GM12872 (cell line): ENCODE data around the gene ITGA3.

Source experiments
- TF ChIP-seq, protein P1 (sequence below): IDR thresholded peaks from 3 replicates; pipeline ENCODE4 v1.5.1; 2011; ENCODE audit warnings: low read depth, mild to moderate bottlenecking, low read length, moderate library complexity; ENCODE audit not compliant: insufficient read depth

Gene ITGA3

DNA sequence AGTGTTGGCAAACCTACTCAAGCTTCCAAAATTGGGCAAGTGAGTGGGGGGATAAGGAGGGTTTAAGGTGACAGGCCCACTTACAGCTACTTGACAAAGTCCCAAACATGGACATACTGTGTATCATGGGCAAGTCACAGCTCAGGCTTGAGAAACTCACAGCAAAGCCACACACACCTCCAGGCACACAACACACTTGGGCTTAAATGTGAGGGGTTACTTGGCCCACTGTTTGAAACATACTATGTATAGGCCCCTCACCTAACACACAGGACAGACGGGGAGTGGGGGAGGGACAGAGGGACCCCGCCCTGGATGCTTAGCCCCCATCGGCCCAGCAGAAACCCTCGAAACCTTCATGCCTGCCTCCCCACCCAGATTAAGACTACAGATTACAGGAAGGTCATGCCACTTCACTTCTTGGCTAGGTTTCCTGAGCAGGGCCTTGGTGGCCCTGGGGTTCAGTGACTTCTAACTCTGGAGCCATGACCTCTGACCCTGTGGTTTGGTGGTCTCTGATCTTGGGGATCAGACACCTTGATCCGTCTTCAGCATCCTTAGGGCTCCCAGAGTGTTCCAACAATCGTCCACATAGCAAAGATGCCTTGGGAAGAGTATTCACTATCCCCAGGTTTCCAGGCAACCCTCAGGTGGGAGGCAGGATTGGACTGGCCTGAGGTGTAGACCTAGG lies 76.3 kb downstream of the ITGA3 start:
- TF ChIP-seq, protein P1, sequence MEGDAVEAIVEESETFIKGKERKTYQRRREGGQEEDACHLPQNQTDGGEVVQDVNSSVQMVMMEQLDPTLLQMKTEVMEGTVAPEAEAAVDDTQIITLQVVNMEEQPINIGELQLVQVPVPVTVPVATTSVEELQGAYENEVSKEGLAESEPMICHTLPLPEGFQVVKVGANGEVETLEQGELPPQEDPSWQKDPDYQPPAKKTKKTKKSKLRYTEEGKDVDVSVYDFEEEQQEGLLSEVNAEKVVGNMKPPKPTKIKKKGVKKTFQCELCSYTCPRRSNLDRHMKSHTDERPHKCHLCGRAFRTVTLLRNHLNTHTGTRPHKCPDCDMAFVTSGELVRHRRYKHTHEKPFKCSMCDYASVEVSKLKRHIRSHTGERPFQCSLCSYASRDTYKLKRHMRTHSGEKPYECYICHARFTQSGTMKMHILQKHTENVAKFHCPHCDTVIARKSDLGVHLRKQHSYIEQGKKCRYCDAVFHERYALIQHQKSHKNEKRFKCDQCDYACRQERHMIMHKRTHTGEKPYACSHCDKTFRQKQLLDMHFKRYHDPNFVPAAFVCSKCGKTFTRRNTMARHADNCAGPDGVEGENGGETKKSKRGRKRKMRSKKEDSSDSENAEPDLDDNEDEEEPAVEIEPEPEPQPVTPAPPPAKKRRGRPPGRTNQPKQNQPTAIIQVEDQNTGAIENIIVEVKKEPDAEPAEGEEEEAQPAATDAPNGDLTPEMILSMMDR: no peak

DNA sequence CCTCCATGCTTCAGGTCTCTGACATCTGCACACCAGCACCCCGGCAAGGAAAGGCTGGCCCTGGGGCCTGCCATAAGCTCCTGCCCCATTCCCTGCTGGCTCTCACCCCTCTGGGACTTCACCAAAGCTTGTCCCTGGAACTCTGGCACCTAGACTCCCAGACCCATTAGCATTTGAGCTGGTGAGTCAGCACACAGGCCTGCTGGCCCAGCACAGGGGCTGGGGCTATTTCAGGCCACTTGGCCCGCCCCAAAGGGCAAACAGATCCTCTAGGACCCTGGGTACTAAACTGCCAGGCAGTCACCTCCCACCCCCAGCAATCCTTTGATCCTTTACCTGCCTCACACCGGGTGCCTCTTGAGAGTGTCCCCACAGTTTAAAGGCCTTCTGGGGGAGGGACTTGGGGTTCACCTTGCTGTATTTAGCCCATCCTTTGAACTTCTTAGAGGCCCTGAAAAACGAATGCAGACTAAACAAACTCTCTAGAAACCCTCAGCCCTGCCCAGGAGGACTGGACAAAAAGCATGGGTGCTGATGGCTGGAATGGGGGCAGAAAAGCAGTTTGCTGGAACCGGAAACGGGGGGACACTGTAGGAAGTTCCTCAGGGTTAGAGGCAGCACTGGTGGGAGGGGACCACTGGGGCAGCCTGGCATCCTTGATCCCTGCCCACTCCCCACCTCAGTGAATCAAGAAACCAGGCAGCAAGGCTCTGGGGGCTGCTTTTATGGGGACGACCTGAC lies 77.3 kb downstream of the ITGA3 start:
- TF ChIP-seq, protein P1: no peak

DNA sequence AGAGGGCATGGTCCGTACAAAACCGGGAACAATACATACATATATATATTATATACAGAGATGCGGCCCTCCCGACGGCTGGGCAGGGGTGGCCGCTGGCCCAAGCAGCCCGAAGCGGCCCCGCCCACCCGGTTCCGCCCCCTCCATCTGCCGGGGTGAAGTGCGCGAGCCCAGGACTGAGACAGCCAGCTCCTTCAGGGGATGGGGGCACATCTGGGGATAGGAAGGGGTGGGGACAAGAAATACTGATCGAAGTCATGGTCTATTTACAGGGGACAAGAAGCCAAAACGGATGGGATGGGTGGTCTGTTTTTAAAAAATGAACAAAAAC lies 77.8 kb downstream of the ITGA3 start:
- TF ChIP-seq, protein P1: no peak

DNA sequence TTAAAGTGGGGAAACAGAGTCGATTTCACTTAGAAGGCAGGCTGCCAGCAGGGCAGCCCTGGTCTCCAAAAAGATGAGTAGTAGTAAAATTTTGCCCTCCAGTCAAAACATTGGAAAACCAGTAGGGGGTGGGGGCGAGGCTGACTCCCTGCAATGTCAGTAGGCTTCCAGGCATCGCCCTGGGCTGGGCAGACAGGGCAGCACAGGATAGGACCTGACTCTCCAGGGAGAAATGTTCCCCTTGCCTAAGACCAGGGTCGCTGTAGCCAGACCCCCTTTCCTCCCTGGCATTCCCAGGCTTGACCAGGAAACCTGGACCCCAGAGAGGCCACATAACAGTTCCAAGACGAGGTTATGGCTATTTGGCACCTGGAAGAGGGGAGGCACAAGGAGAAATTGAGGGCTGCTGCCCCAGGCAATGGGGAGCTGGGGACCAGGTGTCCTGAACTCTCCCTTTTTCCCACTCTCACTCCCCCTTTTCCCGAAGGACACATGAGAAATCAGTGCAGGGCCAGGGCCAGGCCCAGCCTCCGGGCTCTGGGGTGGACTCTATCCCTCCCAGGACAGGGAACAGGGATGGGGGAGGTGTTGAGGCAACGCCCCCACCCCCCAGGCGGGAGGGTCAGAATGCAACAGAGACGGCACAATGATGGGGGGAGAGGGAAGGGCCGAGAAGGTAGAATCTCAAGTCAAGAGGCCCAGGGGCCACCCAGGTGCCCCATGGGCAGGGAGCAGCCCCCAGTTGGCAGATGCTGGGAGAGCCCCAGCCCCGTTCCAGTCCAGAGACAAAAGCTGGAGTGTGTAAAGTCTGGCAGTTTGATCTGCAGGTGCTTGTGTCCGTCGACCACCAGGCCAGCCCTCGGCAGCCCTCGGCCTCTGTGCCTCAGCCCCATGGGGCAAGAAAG lies 78.5 kb downstream of the ITGA3 start:
- TF ChIP-seq, protein P1: no peak

DNA sequence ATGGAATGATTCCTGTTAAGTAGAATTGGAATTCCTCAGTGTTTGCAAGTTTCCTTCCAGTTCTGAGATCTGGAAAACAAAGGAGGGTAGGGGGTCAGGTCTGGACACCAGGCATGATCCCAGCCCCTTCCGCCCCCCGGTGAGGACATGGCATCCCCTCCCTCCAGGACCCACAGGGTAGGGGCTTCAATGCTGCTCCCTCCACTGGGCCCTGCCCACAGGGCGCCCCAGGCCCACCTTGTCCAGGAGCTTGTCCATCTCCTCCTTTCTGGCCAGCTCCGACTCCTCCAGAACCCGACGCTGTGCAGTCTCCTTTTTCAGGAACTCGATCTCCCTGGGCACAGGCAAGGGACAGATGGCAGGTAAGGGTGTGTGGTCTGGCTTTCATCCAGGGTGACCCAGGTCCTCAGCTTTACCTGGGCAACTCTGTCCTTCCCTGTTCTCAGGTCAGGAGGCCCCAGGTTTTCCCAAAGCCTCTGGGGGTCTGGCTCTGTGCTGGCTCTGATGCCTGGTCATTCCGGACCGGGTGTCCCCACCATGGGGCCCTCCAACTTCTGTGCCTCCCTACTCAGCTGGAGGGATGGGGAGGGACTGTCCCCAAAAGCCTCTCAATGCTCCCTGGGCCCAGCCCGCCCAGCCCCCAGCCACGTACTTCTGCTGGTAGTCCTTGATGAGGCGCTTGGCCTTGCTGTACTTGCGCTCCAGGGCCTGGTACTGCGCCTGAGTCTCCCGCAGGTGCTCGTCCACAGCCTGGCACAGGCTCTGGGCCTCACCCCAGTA lies 79.6 kb downstream of the ITGA3 start:
- TF ChIP-seq, protein P1: no peak

DNA sequence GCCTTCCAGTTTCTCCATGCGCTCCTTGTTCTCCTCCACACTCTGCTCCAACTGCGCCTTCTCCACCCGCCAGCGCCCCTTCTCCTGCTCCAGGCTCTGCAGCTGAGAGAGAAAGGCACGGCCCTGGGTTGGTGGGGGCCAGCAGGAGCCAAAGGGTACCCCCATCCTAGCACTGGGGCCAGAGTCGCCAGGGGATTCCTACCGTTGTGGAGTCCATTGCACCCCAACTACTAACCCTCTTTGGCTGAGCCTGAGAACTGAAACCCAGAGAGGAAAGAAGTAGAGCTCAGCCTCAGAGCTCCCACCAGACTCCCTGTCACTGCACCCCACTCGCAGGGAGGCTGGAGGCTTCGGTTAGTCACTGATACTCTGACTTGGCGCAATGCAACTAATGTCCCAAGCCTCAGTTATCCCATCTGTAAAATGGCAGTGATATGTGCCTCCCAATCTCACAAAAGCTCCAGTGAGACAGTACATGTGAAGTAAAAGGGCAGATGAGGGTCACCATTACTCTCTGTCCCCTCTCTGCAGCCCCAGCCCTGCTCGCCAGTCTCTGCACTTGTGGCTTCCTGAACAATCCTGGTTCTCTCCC lies 80.3 kb downstream of the ITGA3 start:
- TF ChIP-seq, protein P1: no peak

DNA sequence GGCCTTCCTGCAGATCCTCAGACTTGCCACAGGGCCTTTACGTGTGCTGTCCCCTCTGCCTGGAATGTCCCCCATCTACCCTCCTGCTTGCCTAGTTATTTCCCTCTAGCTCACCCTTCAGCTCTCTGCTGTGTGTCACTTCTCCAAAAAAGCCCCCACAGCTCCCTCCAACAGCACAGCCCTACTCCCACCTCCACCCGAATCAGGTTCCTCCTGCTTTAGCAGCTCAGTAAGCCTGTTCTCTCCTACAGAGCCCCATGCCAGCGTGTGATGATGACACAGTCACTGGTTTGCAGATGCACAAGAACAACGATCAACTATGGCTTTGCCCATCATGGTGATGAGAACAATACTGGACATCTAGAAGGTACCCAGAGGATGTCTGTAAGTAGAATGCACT lies 81.1 kb downstream of the ITGA3 start:
- TF ChIP-seq, protein P1: no peak
